ENCODE results near the gene ITGA2.
"Not testable (repeated sequence)": the region's sequence is repeated elsewhere in the genome, so short reads cannot be mapped to it uniquely, and the experiment has no call there.

ITGA2 gene

DNA sequence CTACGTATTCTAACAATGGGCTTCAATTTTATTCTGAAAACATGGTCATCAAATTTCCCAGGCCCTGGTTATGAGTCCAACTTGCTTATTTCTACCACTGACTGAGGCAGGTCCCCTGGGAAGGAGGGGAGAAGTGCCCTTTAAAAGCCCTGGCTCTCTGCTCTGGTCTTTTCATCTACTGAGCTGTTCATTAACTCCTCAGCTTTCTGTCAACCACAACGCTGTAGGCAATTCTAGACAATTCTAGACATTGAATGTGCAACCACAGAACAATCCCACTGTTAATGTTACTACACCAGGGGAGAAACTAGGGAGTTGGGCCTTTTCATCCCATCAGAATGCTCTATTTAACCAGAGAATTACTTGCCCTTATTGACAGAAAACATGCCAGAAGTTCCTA lies 110.4 kb downstream of the ITGA2 start:
- DNase-seq (ENCODE audit: low read depth in 2 of 2) = no peak

DNA sequence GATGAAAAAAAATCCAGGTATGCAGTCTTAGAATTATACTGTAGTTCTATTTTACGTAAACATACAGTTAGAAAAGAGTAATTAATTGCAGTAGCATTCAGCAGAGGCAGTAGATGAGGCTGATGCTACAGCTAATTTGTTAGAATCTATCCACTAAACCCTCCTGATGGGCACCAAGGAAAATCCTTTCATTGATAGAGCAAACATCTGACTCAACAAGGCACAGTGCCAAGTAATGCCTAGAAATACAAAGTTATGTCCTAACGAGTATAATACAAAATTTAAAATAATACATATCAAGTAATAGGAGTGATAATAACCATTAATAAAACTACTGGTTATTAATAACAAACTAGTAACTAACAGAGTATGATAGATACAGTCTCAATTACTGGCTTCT lies 111.5 kb downstream of the ITGA2 start:
- no peak for DNase-seq (ENCODE audit: low read depth in 2 of 2)

DNA sequence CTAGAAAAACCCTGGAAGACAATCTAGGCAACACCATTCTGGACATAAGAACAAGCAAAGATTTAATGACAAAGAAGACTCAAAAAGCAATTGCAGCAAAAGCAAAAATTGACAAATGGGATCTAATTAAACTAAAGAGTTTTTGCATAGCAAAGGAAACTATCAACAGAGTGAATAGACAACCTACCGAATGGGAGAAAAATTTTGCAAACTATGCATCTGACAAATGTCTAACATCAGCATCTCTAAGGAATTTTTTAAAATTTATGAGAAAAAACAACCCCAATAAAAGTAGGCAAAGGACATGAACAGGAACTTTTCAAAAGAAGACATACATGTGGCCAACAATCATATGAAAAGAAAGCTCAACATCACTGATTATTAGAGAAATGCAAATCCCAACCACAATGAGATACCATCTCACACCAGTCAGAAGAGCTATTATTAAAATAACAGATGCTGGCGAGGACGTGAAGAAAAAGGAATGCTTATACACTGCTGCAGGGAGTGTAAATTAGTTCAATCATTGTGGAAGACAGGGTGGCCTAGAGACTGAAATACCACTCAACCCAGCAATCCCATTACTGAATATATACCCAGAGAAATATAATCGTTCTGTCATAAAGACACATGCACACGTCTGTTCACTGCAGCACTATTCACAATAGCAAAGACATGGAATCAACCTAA lies 116.6 kb downstream of the ITGA2 start:
- no peak for DNase-seq (ENCODE audit: low read depth in 2 of 2)

DNA sequence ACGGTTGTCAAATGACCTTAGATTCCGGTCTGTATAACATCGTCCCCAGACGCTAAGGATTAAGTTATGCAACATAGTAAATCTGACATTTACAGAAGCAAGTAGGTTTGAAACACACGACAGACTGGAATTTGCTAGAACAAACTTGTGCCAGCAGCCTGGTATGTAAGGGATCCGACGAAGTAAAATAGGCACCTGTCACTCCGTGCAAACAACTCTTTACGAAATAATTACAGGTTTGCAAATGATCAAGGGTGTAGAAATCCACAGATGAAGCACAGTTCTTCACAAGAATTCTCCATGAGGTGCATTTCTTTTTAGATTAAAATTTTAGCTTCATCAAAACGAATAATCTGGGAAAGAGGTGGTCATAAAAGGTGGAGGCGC lies 119.9 kb downstream of the ITGA2 start:
- no peak for DNase-seq (ENCODE audit: low read depth in 2 of 2)

DNA sequence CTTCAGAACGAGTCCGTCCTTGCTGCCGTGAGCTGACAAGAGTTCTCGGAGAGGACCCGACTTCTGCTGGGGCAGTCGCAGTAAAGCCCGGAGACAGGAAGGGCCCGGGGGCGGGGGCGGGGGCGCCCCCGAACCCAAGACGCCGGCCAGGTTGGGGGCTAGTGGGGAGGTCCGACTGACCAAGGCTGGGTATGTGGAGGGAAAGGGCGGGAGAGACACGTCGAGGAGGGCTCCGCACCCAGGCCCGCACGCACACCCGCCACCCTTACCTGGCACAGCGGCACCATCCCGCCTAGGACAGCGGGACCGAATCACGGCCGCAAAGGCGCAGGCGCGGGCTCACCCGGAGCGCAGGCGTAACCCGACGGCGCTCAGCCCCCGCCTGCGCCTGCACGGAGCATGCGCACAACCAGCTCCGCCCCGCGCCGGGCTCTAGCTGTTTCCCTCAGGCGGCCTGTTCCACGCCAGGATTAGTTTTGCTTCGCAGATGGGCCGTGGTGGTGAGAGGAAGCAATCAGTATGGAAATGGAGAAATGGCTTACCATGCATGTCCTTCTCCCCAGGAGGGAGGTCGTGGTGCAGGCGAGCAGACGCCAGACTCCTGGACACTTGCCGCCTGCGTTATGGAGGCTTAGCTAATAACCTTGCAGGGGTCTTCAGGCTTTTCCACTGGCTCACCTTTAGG lies 120.4 kb downstream of the ITGA2 start, which contains the start of gene MOCS2:
Gene MOCS2, minus strand, starts transcription at position 315 of the 685 bp plus-strand sequence. CDS start 2,583 bp downstream, outside the sequence.
- peak; percentile 76 to 78 for DNase-seq (ENCODE audit: low read depth in 2 of 2)

DNA sequence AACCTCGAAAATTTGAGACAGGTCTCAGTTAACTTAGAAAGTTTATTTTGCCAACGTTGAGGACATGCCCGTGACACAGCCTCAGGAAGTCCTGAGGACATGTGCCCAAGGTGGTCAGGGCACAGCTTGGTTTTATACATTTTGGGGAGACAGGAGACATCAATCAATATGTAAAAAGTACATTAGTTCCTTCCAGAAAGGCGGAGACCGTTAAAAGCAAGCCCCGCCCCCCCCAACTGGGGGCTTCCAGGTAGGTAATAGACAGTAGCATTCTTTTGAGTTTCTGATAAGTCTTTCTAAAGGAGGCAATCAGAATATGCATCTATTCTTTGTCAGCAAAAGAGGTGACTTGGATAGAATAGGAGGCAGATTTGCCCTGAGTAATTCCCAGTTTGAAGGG lies 121.0 kb downstream of the ITGA2 start:
- no peak for DNase-seq (ENCODE audit: low read depth in 2 of 2)

DNA sequence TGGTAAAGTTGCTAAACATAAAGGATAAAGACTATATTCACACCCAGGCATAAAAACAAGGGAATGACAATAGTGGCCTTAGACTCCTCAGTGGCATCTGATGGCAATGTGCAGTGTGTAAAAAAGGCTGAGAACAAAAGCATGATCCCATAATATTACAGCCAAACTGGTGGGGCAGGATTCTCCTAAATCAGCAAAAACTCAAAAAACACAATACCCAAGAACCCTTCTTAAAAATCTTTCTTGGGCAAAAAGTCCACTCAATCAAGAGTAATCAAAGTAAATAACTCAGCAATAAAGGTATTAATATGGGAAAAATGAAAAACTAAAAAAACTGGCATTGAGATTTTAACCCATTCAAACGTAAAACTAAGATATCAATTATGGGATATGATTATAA lies 122.0 kb downstream of the ITGA2 start:
- no peak for DNase-seq (ENCODE audit: low read depth in 2 of 2)

DNA sequence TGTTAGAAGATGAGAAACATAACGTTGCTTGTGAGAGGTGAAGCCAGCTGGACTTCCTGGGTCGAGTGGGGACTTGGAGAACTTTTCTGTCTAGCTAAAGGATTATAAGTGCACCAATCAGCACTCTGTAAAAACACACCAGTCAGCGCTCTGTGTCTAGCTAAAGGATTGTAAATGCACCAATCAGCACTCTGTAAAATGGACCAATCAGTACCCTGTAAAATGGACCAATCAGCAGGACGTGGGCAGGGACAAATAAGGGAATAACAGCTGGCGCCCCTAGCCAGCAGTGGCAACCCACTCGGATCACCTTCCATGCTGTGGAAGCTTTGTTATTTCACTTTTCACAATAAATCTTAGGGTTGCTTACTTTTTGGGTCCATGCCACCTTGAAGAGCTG lies 123.2 kb downstream of the ITGA2 start:
- not testable (repeated sequence) for DNase-seq (ENCODE audit: low read depth in 2 of 2)

DNA sequence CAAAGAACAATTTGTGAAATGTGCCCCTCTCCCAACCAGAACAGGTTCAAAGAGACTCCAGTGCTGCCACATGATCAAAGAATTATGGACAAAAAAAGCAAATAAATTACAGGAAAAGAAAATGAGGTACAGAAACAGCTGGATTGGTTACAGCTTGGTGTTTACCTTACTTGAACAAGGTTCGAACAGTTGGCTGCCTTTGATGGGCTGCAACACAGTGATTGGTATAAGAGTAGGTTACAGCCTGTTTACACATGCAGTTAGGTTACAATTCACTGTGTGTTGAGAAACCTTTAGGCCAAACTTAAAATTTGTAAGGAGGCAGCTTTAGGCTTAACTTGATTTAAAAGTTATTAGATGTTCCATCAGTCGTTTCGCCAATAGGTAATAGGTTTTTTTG lies 123.8 kb downstream of the ITGA2 start:
- DNase-seq (ENCODE audit: low read depth in 2 of 2) = no peak

DNA sequence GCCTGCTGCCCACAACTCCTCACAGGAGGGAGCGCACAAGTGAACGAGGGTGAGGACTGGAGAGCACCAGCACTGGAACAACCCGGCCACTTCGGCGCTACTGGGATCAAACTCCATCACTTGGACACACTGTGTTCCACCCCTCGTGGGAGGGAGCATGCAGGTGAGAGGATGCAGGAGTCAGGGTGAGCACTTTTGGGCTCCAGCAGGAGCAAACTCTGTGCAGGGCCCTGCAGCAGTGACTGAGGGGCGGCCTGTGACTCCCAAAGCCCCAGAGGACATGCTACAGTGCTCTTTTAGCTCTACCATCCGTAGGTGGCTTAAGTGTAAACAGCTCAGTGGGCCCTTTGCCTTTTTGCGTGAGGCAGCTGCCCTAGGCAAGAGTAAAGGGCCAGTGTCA lies 124.8 kb downstream of the ITGA2 start:
- DNase-seq (ENCODE audit: low read depth in 2 of 2) = no peak

DNA sequence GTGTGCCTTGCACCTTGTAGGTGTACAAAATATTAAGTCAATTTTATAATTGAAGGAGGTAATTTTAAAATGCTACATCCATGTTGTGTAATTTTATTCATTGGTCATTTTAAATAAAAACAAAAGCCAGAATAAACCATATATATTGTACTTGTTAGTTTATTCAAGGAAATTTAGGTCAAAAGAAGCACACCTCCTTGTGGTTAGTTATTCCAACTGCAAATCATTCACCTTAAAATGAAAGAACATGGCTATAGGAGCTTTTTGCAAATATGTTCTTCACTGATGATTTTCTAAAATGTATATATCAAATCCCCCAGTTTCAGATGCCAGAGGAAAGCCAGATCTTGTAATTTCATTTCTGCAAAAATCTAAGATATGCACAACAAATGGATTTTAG lies 125.8 kb downstream of the ITGA2 start:
- DNase-seq (ENCODE audit: low read depth in 2 of 2) = no peak

DNA sequence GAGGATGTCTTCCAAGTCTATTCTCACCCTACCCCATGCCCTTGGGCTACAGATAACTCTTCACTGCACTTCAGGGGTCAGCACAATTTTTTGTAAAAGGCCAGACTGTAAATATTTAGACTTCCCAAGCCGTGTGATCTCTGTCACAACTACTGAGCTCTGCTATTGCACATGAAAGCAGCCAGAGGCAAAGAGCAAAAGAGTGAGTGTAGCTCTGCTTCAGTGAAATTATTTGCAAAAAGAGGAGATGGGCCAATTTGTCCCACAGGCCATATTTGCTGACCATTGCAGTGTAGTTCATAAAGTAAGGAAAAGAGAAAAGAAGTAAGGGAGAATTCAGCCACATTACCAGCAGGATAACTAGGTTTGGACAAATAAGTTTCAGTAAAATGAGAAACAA lies 127.4 kb downstream of the ITGA2 start:
- no peak for DNase-seq (ENCODE audit: low read depth in 2 of 2)

DNA sequence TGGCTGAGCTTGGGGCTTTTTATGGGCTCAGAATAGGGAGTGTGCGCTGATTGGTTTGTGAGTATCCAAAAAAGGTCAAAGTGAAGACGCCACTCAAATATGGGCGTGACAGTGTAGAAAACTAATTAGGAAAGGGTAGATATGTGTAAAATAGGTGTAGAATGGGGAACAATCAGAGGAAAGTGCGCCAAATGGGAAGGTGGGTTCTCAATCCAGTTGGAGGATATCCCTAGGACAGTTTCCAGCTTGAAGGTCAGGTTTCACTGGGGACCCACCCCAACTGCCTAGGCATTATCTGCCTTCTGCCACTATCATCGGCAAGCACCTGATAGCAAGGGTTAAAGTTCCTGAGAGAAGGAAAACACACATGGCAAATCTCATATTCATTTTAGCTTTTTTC lies 129.7 kb downstream of the ITGA2 start:
- DNase-seq (ENCODE audit: low read depth in 2 of 2) = no peak

DNA sequence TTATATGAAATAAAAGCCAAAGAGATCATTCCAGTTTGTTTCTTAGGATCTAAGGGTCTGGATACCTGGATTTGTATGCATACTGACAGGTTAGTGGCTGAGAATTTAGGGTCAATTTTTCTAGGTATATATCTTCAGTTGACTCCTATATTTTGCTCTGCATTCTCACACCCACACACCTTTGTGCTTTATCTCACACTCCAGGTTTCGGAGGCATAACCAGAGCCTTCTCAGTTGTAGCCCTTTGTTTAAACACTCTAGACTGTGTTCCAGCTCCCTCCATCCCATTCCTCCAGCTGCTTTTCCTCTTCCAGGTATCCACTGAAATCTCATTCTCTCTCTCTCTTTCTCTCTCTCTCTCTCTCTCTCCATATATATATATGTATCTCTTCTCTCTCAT lies 131.0 kb downstream of the ITGA2 start:
- DNase-seq (ENCODE audit: low read depth in 2 of 2) = no peak

DNA sequence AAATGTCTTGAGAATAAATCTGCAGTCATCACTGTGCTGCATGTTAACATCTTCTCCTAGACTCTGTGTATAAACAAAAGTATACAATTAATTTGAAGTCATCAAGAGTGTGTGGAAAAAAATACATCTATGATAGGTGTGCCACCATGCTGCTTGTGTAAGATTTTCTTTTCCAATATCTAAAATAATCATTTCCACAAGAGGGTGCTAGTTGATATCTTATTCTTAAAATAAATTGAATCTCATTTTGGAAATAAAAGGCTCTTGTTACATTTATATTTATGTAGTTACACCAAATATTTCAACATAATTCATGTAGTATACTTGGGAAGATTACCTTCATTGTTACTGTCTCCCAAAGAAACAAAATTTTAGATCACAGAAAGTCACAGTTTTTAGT lies 134.6 kb downstream of the ITGA2 start:
- DNase-seq (ENCODE audit: low read depth in 2 of 2) = no peak

DNA sequence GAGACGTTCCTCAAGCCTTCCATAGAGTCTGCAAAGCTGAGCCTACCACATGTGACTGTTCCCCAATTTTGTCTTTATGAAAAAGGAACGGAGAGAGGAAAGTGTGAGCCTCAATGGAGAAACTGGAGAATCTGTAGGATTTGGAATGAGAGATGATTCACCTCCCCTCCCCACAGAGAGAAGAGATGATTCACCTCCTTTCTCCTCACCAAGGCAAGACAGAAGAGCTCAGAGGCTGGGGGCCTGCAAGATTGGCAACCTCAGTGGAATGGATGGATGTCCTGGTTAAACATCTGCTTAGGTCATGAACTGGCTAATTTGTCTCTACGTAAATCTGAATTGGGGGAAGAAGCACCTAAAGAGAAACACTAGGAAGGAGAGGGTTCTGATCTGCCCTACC lies 137.4 kb downstream of the ITGA2 start:
- peak; percentile 43 to 46 for DNase-seq (ENCODE audit: low read depth in 2 of 2)

DNA sequence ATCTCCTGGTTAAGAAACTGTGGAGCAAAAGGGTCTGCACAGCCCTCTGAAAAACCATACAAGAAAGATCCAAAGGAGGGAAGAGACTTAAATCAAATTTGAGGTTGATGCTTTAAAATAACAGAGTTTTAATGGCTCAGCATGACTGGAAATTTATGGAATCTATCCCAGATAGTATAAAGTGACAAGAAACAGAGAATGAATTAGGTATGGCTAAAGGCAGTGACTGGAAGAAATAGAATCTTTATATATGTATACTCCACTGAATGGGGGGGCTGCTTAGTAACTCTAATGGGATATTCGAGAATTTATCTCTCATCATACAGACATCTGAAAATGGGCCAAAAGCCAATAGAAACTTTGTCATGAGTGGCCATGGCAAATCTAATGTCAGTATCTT lies 138.0 kb downstream of the ITGA2 start:
- DNase-seq (ENCODE audit: low read depth in 2 of 2) = no peak

DNA sequence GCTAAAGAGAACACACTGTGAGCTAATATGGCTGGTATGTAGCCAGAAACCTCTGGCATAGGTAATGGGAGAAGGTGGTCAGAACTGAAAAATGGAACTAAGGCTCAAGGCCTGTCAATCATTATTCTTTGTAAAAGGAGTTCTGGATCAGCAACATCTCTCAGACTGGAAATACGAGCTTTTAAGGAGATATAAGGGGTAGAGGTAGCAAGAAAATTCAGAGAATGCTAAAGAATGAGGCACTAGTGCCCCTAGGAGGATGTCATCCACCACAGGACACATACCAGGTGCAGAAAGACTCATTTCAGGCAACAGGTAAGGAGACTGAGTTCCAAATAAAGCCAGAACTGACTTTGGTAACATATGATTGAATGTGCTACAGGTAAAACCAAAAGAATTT lies 139.3 kb downstream of the ITGA2 start:
- no peak for DNase-seq (ENCODE audit: low read depth in 2 of 2)

DNA sequence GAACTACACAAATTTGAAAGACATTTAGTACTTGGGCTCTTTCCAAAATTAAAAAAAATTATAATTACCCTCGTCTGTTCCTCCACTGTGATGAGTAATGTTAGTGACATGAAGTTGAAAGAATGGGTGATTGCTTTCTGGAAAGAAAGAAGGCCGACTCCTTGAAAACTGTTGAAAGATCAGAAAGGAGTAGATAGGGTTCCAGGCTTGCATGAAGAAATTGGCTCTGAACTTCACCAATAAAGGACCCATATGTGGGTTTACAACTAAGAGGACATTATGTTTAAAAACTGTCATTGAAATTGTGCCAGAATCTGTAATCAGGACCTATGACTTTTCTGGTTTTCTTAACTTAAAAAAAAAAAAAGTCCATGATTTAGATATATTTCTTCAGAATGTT lies 141.1 kb downstream of the ITGA2 start:
- DNase-seq (ENCODE audit: low read depth in 2 of 2) = peak; percentile 75 to 76

DNA sequence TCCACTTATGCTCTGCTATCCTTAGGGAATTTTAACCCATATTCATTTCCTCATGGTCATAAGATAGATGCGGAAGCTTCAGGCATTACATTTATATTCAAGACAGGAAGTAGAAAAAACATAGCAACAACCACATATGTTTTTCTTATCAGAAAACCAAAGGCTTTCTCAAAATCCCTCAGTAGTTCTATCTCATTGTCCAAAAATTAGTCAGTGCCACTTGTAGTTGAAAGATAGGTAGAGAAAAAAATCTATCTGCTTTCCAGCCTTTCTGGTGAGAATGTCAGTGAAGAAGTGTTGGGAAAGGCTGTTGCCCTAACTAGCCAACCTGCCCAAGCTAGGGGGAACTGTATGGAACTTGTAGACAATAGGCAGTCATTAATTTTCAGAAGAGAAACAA lies 143.9 kb downstream of the ITGA2 start:
- DNase-seq (ENCODE audit: low read depth in 2 of 2) = no peak
